ENCODE results near the gene CRISP3.
"Not testable (repeated sequence)": the region's sequence is repeated elsewhere in the genome, so short reads cannot be mapped to it uniquely, and the experiment has no call there.

Gene CRISP3, protein sequence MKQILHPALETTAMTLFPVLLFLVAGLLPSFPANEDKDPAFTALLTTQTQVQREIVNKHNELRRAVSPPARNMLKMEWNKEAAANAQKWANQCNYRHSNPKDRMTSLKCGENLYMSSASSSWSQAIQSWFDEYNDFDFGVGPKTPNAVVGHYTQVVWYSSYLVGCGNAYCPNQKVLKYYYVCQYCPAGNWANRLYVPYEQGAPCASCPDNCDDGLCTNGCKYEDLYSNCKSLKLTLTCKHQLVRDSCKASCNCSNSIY

DNA sequence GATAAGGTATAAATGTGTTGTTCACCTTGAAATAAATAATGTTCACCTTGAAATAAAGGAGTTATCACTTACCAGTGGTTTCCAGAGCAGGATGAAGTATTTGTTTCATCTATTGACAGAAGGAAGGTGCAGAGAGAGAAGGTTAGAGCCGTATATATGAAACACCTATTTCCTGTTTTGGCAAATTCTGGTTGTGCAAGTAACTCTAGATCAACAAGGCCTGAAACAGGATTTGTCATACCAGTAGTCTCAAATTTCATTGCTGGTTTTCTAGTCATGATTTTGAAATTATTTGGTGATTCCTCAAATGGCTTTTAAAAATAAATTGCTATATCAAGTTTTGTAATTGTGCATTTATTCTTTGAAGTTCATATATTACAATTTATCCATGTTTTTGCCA is at the start of gene CRISP3:
TSS of gene CRISP3 (minus strand) at position 130 of the 400 bp plus-strand sequence. CDS start at position 109, 21 bp downstream.
- DNase-seq, result no peak

DNA sequence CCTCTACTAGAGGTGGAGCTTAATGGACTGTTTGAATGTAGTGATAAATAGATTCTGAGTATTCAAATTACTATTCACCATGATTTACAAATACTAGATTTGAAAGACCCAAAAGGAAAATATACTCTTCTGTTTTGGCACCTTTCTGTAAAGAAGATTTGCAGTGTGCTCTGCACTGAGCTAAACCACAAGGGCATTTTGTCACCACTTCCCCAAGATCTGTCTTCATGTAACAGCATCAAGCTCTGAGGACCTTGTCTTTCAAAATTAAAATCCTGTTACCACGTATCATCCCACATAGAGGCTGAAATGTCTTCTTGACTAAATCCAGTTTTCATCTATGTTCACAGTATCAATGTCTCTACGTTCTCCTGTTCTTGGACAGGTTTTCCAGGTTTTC is 46.2 kb upstream of the CRISP3 start:
- DNase-seq, result no peak

DNA sequence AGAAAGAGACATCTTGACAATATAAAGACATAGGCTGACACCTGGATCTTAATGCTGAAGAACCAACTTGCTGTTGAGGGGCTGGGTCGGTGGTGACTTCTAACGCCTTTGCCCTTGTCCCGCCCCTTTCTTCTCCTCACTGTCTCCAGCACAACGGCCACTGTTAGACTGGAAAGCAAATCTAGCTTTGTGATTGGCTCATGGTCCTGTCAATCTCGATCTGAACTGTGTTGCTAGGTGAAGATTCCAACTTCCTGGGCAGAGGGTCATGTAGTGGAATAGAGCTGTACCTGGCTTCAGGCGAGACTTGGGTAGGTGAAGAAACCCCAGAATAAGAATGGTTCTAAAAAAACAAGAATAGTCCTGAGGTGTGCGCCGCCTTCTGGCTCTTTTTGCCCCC is 43.0 kb upstream of the CRISP3 start, which contains the start of gene PGK2:
TSS of gene PGK2 (minus strand) at position 110 of the 400 bp plus-strand sequence. CDS start at position 12, 98 bp downstream.
- DNase-seq, result peak in 1 of 2 experiments; percentile 0

DNA sequence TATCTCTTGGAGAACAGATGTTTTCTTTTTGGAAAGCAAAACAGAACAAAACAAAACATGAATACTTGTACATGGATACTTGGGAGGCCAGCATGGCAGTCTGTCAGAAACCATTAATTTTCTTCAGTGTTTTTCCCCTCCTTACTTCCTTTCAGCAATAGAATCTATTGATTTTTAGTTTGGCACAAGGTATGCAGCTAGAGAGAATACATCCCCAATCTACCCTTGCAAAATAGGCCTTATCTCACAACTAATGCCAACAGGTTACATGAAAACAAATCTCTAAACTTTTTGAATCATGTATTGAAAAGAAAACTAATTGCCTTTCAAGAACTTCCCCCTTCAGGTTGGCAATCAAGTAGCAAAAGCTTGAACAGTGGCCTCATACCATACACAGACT is 40.1 kb upstream of the CRISP3 start:
- no peak for DNase-seq

DNA sequence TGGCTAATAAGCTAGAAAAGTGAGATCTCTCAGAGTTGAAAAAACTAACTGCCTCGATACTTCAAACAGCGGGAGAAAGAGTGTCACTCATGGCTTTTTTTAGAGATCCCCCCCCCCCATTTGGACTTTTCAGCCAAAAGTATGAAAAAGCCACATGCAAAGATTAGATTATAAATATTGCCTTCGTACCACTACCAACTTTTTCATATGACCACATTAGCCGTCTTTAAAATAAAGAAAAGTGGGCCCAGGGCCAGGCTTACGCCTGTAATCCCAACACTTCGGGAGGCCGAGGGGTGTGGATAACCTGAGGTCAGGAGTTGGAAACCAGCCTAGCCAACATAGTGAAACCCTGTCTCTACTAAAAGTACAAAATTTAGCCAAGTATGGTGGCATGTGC is 38.5 kb upstream of the CRISP3 start:
- DNase-seq, result no peak

DNA sequence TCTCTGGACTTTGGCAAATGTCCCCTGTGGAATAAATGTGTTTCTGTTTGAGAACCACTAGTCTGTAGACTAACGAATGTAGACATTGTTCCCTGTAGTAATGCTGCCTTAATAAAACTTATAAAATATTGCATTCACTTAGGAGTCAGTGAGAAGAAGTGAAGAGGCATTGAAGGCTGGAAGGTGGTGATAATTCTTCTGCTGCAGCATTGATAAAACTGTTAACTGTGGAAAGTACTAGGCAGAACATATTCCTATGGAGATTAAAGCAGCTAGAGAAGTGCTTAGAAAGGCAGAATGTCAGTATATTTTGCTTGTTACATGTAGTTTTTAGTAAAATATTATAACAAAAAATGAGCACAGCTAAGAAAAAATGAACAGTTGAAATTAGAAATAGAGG is 38.1 kb upstream of the CRISP3 start:
- no peak for DNase-seq

DNA sequence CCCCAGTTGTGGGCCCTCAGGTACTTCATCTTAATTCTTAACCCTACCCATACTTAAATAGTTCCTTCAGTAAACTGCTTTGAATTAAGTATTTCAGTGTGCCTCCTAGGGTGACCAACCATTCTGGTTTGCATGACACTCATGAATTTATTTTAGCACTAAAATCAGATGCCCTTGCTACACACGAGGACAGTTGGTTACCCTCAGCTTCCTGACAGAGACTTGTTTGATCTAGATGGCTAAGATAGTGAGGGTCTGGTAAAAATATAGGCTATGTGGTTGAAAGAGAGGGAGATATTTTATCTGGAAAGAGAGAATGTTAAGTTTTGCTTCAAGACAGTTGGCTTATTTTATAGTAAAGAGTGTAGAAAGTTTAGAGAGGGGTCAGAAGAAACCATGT is 32.3 kb upstream of the CRISP3 start:
- no peak for DNase-seq

DNA sequence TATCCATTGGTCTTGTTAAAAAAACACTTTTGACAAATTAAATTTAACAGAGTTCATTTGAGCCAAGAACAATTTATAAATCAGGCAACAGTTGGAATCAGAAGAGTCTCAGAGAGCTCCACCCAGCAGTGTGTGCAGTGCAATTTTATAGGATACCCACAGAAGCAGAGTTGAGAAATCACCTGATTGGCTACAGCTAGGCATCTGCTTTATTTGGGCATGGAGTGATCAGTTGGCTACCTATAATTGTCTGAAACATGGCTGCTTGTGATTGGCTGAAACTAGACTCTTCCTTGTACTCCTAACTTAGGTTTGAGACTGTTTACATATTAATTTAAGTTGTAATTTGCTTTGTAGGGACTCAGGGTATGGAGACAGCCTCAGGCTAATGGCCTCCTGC is 30.9 kb upstream of the CRISP3 start:
- no peak for DNase-seq

DNA sequence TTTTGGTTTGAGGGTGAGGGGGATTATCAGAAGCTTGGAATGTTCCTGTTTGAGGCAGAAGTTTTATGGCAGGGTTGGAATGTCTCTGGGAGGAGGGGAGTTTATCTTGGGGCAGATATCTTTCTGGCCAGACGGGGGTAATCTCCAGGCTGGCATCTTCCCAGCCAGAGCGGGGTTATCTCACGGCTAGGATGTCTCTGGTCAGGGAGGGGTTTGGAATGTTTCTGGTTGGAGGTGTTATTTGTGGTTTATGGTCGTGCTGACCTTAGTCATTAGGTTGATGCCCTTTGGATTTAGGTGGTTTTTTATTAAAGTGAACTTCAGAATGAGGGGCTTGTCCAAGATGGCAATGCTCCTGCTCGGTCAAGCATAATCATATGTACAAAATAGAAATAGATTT is 28.1 kb upstream of the CRISP3 start:
- DNase-seq, result no peak

DNA sequence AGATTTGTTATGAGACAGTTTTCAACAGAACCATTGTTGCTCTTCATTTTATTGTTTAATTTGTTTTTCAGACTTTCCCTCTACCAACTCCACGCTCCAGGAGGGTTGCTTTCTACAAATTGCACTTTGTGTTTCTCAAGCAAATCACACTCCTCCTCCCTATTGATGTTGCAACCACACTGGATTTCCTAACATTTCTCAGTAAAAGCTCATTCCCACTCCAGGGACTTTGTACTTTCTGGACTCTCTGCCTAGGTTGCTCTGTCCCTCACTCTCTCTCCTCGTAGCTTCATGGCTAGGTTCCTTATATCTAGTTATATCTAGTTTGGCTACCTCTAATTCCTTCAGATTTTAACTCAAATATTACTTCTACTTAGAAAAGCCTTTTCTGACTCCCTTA is 22.6 kb upstream of the CRISP3 start:
- no peak for DNase-seq

DNA sequence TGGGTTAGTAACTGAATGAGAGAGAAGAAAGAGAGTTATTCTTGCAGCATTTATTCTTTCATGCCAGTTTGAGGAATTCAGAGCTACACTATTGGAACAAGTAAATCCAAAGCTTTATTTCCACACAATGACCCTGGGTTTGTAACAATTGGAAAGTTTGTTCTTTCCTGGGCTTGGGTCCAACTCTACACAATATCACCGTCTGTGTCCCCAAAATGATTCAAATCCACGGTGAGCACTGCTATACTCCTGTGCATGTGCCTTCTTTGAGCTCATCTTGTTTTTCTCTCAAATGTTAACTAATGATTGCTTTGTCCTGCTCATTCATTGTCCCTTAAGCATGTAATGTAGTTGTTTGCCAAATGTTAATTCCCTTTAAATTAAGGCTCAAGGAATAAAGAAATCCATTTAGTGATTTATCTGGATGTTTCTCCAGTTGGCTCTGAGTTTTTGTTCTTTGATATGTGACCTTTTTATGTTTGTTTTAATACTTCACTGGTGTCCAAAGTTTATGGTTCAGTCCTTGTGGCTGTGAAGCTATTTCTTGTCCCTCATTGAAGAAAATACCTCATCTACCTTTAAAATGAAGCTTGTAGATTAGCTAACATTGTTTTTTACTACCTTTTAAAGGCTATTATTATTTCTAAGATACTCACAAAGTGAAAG is 20.5 kb upstream of the CRISP3 start:
- no peak for DNase-seq

DNA sequence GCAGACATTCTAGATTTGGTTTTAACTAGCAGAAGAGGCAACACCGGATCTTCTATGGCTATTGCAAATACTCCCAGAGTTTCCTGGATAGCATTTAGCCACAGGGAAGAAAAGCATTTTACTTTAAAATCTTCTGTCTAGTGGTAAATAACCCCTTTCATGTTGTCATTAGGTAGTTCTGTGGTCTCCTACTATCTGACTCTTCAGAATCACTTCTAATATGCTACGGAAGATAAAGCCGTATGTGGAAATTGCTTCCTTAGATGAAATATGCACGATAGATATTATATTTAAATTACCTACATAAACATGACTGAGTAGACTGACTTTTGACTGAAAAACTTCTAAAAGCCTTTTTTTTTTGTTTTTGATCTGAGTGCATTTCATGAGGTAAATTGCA is 759 bp downstream of the CRISP3 start:
- DNase-seq, result no peak

DNA sequence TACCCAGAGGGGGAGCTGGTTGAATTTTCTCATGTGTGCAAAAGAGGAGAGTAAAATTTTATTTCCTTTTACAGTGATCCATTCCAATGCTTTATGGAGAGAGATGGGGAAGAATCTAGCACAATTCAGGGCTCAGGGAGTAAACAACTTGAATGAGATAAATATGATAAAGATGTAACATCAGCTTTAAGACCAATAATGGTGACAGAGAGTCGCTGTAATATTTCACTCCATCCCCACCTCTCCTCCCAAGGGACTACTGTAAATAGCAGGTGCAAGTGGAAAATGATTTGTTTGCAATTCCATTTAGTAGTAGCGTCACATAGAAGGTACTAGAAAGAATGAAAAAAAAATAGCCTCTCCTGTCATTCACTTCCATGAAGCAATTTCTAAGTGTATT is 4.8 kb downstream of the CRISP3 start:
- peak; percentile 17 to 50 for DNase-seq

DNA sequence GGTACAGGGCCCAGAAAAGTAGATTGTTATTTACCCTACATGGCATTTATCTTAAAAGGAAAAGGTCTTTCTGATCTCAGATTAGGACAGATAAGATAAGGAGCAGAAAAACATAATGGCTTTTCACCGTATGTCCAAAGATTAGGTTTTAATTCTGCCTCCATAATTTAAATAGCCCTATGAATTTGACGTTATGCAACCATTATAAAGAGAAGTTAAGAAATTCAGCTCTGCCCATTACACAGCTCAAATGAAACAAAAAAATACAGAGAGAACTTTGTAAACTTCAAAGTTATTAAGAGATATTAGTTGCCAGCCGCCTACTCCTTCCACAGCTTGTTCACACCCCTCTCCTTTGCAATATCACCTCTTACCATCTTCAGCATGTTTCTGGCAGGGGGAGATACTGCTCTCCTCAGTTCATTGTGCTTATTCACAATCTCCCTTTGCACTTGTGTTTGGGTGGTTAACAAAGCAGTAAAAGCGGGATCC is 8.1 kb downstream of the CRISP3 start:
- no peak for DNase-seq

DNA sequence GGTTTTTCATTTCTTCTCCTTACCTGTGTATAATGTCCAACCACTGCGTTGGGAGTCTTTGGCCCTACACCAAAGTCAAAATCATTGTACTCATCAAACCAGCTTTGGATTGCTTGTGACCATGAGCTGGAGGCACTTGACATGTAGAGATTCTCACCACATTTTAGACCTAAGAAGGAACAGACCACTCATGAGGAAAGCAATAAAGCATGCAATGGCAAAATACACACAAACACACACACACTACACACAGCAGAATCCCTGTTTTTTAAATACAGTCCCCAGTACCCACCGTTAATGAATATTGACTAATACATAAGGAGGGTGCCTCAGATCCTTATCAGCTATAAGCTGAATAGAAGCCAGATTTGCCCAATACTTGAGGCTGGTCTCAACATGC is 10.5 kb downstream of the CRISP3 start:
- no peak for DNase-seq

DNA sequence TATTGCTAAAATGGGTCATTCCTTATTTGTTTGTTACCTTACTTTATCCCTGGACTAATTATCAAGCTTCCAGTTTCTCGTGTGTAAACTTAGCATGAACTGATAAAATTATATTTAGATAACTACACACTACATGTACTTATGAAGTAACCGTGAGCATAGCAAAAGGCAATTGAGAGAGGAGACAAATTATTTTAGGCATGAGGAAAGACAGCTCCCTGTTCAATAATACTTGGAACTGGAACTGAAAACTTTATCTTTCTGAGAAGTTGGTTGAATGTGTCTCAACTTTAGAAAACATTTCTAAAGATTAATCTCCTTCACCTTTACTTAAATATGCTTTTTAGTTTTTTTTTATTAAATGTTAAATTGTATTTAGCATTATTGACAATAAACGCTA is 11.4 kb downstream of the CRISP3 start:
- DNase-seq, result no peak

DNA sequence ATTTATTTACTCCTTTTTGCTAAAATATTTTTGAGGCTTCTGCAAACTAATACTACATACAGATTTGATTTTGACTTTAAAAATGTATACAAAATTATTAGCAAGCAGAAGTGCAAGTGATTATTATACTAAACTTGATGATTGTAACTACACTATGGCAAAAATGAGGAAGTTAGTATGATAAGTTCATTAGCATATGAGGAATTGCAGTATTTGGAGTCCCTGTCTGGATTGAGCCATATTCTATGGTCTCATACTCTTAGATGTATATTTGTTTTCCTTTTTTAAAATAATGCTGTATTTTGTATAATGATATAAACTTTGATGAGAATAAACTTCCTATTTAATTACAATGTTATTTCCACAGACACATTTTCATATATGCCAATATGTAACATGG is 13.9 kb downstream of the CRISP3 start:
- DNase-seq, result no peak

DNA sequence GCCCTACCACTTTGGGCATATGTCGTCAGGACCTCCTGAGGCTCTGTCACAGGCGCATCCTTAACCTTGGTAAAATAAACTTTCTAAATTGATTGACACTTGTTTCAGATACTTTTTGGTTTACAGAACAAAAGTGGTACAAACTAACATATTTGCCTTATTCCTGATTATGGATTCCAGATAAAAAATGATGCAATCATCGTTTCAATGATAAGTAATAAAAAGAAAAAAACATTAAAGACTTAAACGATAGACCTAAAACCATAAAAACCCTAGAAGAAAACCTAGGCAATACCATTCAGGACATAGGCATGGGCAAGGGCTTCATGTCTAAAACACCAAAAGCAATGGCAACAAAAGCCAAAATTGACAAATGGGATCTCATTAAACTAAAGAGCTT is 20.3 kb downstream of the CRISP3 start:
- not testable (repeated sequence) for DNase-seq

DNA sequence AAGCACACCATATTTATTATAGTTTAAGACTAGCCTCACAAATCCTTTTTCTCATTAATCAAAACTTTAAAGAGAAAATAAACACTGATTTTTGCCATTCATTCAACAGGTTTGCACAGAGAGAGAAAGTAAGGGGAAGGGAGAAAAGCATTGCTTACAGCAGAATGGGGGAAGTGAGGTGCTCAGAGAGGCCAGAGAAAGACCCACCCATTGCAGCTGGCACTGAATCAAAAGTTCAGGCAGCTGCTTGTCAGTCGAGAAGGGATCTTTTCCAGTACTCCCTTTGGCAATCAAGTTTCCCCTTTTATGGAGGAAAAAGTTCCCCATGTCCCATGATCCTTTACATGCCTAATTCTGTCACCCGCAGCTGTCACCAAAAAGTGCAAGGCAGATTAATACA is 22.9 kb downstream of the CRISP3 start:
- DNase-seq, result no peak

DNA sequence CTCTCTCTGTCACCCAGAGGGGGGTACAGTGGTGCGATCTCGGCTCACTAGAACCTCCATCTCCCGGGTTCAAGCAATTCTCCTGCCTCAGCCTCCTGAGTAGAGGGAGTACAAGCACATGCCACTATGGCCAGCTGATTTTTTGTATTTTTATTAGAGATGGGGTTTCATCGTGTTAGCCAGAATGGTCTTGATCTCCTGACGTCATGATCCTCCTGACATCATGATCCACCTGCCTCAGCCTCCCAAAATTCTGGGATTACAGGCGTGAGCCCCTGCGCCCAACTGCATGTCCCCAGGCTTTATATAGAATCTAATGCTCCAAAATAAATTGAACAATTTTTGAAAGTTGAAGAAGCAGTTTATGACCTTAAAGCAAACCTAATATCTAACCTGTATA is 23.8 kb downstream of the CRISP3 start:
- DNase-seq, result no peak

DNA sequence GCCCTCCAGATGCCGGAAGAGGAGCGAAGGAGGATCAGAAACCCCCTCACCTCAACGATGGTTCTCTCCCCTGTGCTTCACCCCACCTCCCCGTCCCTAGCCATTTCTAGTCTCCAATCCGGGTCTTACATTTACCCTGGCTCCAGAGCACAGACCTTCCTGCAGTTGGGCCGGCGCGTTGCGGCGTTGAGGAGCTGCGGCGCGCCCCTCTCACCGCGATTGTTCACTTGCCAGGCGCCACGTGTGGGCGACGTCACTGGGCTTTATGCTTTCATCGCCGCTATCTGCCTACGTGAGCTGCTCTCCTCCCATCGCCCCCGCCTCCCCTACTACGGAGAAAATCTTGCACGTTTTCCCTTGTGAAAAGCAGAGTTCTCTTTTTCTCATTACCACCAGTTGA is 30.8 kb downstream of the CRISP3 start, which contains the start of gene CRISP2:
TSS of gene CRISP2 (minus strand) at position 198 of the 400 bp plus-strand sequence. CDS start 4,347 bp downstream, outside the sequence.
- DNase-seq, result no peak

DNA sequence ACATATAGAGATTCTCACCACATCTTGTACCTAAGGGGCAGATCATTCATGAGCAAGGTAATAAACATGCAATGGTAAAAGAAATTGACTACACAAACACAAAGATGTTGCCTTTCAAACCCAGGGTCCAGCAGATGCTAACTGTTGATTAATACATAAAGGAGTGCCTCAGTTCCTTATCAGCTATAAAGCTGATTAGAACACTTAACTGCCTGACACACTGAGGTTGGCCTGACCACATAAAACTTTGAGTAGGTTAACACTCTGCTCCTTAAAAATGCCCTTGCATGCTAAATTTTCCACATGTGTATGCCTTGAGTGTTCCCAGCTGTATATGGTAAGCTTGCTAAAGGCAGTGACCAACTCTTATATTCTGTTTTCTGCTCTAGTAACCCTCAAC is 45.7 kb downstream of the CRISP3 start:
- DNase-seq, result no peak

DNA sequence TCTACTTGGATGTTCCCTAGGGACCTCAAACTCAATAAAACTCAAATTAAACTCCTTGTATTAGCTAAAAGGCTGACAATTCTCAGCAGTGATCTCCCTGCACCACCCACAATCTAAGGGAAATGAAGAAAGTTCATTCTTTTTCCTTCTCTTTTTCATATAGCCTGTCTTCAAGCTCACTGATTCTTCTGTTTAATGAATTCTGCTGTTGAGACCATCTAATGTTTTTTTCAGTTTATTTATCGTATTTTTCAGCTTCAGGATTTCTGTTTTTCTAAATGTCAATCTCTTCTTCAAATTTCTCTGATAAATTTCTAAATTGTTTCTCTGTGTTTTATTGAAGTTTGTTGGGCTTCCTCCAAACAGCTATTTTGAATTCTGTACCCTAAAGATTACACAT is 50.7 kb downstream of the CRISP3 start:
- DNase-seq, result no peak

DNA sequence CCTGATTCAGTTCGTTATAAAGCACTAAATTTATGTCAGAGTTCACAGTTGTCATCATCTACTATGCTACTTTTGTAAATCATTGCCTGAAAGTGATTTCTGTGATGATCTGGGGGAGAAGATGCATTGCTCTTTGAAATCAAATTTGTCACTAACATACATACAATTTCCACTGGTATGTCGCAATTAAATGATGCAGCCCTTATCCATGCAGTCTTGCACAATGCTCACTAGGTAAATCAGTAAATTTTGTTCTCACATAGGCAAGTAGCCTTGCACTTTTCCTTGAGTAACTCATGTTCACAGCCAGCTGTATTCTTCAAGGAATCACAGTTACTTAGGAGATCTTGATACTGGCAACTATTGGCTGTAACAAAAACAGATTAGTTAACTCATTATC is 51.7 kb downstream of the CRISP3 start:
- no peak for DNase-seq
